ENCODE data around the gene RYR3.

DNA sequence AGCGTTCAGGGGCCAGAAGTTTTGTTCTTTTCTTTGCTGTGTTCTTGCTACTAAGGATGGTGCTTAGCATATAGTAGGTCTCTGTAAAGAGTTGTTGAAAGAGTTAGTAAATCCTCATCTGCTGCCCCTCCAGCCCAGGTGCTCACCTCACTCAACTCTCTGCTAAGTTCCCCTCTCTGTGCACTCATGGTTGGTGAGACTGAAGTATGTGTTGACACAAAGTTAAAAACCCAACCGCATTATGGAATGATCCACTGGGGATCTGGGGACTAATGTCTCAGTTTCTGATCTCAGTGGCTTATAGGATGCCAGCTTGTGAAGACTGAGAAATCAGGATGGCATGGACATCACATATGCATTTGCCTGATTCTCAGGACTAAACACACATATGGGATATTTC, 13.8 kb downstream of the RYR3 start:
- TF ChIP-seq POLR2AphosphoS5 (IDR thresholded peaks at IDR 0.05; ENCODE audit: low read depth, low read length) (no peak), POLR2A (IDR thresholded peaks at IDR 0.05; ENCODE audit: low read depth, low read length) (no peak)
